ENCODE results near the gene CMSS1. TPM values are rescaled to one million over a fixed set of nuclear protein-coding genes. Genes with fewer than 3 reads are reported as not detected.

CMSS1 gene
- total RNA-seq, 2 experiments from 2014 or later: 95.8 to 106 TPM

DNA sequence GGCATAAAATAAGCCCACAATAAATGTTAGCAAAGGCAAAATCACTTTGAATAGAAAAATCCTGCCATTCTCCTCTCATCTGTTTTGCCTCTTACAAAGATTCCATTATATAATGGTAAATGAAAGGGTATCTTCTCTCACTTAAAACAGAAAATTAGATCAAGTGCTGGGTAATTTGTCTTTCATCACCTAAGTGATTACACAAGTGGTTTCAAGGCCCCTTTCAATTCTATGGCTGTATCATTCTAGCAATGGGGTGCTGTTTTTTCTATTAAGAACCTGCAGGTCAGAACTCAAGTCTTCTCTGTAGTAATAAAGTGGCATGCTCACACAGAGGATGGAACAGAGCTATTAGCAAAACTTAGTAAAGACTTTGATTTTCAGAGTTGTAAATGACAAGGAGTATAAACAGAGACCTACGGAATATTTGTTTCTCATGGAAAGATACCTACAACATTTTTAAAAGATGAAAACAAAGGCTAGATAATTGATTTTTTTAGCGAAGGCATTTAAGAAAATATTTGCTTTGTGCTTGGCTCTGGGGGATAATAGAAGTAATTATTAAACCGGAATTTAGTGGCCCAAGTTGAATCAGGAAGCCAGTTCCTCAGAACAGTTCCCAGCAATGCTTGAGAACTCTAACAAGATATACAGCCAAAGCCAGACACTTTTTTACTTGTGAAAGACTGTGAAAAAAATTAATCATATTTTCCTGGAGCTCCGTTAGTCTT, 137.4 kb downstream of the CMSS1 start:
- CTCF ChIA-PET: no interaction called here
- H3K27me3 Mint-ChIP-seq (ENCODE audit: low read depth): no peaks in the 10 kb centered on the region
- peaks cover 2% of the 10 kb centered on the region for H3K4me1 Mint-ChIP-seq (ENCODE audit: low read depth)
- no peak for DNase-seq
- H3K9me3 Mint-ChIP-seq: no peaks in the 10 kb centered on the region
- H3K36me3 Mint-ChIP-seq (ENCODE audit: low read depth): peaks cover 3% of the 10 kb centered on the region
- no peak overlapping the region for H3K4me3 Mint-ChIP-seq
- no peak overlapping the region for H3K27ac Mint-ChIP-seq
- intact Hi-C loops (cut with micrococcal nuclease): no loop called here

DNA sequence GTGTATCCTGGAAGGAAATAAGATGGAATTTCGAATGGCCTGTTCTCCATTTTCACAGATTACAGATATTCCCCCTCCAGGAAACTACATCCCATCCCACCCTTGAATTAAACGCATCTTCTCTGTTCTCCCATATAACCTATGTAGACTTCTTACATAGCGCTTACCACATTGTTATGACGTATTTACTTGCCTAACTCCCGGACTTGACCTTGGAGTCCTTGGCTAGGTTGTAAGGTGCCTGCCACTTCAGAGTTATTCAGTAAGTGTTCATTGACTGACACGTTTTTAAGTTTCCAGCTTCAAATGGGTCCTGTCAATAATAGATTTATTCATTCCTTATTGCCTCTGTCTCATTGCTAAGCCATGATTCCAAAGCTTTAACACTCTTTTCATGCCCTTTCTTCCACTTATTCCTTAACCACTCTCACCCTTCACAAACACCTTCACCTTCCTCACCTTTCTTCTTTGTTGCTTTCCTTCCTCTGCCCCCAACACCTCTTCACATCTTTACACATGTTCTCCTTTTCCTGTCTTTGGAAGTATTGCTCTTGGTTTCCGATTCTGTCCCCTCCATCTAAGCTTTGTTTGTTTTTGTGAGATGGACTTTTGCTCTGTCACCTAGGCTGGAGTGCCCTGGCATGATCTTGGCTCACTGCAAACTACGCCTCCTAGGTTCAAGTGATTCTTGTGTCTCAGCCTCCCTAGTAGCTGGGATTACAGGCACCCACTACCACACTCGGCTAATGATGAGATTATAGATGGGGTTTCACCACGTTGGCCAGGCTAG, 138.3 kb downstream of the CMSS1 start:
- H3K36me3 Mint-ChIP-seq (ENCODE audit: low read depth): no peaks in the 10 kb centered on the region
- CTCF ChIA-PET: no interaction called here
- no peak overlapping the region for H3K4me3 Mint-ChIP-seq
- intact Hi-C loops (cut with micrococcal nuclease): no loop called here
- peaks cover 2% of the 10 kb centered on the region for H3K4me1 Mint-ChIP-seq (ENCODE audit: low read depth)
- no peak for DNase-seq
- no peaks in the 10 kb centered on the region for H3K9me3 Mint-ChIP-seq
- H3K27me3 Mint-ChIP-seq (ENCODE audit: low read depth): no peaks in the 10 kb centered on the region
- no peak overlapping the region for H3K27ac Mint-ChIP-seq

DNA sequence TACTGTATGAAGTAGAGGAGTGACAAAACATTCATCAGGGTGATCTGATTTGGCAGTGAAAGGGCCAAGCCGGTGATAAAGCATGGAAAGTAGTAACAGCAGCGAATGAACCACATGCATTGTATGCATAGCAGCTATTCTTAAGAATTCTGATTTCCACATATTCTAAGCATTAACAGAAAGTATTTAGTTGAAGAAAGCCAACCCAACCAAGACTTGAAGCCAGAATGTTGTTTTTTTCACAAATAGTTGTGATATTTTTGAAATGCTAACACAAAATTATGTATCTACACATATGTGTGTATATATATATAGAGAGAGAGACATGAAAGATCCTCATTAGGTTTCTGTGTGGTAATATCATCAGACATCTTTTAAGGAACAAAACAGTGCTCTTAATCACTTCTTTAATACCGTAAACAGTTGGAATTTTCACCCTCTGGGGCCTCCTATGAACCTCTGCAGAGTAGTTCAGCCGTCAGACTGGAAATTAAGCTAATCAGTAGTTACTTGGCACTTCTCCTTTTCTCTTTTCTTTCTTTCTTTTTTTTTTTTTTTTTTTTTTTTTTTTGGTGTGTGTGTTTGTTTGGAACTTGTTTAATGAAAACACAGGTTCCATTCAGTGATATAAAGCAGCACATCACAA, 139.6 kb downstream of the CMSS1 start:
- Mint-ChIP-seq H3K27ac (no peak overlapping the region), H3K4me3 (no peak overlapping the region), H3K4me1 (ENCODE audit: low read depth) (peaks cover 2% of the 10 kb centered on the region), H3K27me3 (ENCODE audit: low read depth) (no peaks in the 10 kb centered on the region), H3K36me3 (ENCODE audit: low read depth) (peaks cover 2% of the 10 kb centered on the region), H3K9me3 (no peaks in the 10 kb centered on the region)
- CTCF ChIA-PET: no interaction called here
- DNase-seq: no peak
- intact Hi-C loops (cut with micrococcal nuclease): no loop called here

DNA sequence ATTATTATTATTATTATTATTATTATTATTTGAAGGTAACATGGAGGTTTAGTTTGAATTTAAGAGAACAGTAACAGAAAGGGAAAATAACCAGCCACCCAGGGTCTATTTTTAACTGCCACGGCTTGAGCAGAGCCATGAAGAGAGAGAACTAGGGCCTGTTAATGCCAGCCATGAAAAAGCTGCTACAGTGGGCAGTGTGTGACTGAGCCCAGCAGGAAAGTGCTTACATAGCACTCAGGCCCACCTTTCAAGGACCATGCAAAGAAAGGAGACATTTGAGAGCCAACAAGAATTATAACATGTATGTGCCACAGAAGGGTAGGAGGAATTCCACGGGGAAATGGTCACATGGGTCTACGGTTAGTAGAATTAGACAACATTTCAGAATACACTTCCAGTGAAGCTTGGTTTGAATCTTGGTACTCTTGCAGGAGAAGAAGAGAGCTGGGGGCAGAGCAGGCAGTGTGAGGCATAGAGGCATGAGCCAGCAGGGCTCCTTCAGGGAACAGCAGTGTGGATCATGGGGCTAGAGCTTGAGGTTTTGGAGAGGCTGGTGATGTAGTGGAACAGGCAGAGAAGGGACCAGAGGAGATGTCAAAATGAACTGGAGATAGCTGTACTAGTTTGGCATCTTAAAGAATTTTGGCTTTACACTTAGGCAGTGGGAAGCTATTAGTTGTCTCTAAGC, 140.7 kb downstream of the CMSS1 start:
- CTCF ChIA-PET: no interaction called here
- peaks cover 5% of the 10 kb centered on the region for H3K36me3 Mint-ChIP-seq (ENCODE audit: low read depth)
- H3K4me3 Mint-ChIP-seq: no peak overlapping the region
- no peak overlapping the region for H3K27ac Mint-ChIP-seq
- no peak for DNase-seq
- H3K9me3 Mint-ChIP-seq: no peaks in the 10 kb centered on the region
- H3K27me3 Mint-ChIP-seq (ENCODE audit: low read depth): no peaks in the 10 kb centered on the region
- intact Hi-C loops (cut with micrococcal nuclease): no loop called here
- H3K4me1 Mint-ChIP-seq (ENCODE audit: low read depth): peaks cover 2% of the 10 kb centered on the region

DNA sequence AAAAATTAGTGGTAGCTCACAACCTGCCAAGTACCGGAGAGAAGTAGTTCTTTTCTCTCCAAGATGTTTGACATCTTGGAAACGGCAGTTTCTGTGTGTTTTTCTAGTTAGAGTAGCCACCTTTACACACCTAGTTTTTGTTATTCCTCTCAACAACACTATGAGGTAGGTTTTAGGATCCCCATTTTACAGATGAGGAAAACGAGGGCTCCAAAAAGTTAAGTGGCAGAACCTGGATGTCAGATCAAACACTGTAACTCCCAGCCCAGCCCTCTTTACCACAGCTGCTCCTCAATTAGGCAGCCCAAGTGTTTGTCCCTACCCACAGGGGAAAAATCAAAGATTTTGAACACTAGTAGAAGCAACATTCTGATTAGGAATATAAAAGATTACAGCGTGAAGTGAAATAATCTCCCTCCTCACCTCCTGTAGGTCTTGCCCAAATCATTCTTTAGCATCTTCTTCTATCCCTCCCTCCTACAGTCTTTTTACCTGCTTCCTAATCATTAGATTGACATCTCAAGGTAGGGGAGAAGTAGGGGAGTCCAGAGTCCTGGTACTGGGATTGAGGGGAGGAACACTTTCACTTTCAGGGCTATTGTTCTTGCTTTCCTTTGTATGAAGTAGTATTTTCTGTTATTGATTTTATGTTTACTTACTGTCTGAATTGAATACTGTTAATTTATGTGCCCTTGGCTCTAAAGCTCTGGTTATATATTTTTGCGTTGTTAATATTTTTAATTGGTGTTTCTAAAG, 142.6 kb downstream of the CMSS1 start:
- intact Hi-C loops (cut with micrococcal nuclease): no loop called here
- Mint-ChIP-seq H3K4me3 (no peak overlapping the region), H3K9me3 (no peaks in the 10 kb centered on the region), H3K4me1 (ENCODE audit: low read depth) (peaks cover 5% of the 10 kb centered on the region), H3K27me3 (ENCODE audit: low read depth) (no peaks in the 10 kb centered on the region), H3K36me3 (ENCODE audit: low read depth) (peaks cover 5% of the 10 kb centered on the region), H3K27ac (no peak overlapping the region)
- CTCF ChIA-PET: no interaction called here
- DNase-seq: no peak

DNA sequence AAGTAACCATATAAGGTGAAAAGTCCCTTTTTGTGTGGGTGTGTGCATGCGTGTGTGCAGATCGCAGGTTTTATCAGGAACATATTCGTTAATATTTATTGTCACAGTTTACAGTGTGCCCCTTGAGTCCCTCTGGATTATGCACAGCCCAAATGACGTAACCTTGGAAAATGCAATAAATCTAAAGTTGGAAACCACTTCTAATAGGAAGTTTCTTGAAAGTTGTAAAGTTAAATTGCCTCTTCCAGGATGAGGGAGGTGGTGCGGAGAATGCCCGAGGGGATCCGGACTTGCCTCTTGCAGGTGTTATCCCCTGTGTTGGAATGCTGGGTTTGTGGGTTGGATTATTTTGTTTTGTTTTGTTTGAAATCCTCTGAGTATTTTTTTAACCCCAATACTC, 143.3 kb downstream of the CMSS1 start:
- CTCF ChIA-PET: no interaction called here
- H3K9me3 Mint-ChIP-seq: no peaks in the 10 kb centered on the region
- intact Hi-C loops (cut with micrococcal nuclease): no loop called here
- no peaks in the 10 kb centered on the region for H3K27me3 Mint-ChIP-seq (ENCODE audit: low read depth)
- H3K4me3 Mint-ChIP-seq: no peak overlapping the region
- peaks cover 5% of the 10 kb centered on the region for H3K36me3 Mint-ChIP-seq (ENCODE audit: low read depth)
- no peak for DNase-seq
- no peak overlapping the region for H3K27ac Mint-ChIP-seq
- peaks cover 5% of the 10 kb centered on the region for H3K4me1 Mint-ChIP-seq (ENCODE audit: low read depth)

DNA sequence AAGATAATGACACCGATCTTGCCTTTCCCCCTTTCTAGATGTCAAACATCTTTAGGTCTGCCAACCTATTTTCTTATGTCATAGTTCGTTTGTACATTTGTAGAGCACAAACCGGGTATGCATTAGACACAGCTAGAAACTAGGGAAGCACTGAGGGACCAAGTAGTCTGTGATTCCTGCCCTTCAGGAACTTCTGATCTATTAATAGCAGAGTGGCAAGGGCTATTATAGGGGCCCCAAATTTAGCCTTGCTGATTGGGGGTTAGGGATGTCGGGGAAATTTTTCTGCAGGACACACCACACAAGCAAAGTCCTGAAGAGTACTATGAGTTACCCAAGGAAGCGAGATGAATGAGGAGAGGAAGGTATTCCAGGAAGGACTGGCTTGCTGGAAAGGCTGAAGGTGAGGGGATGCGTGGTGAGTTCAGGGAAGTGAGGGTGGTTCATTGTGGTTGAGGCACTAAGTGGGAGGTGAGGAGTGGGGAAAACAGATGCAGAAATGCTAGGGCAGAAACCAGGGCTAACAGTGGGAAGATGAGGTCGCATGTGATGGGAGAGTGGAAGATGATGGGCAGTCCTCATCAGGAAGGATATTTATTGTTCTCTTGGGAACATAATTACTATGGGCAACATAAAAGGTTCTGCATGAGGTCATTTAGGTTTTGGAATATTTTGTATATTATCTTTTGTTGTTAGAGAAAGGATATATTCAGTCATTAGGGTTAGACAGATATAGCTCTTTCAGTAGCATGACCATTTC, 144.3 kb downstream of the CMSS1 start:
- no peaks in the 10 kb centered on the region for H3K9me3 Mint-ChIP-seq
- no peak overlapping the region for H3K4me3 Mint-ChIP-seq
- CTCF ChIA-PET: interaction anchor here (0.5 kb wide), 1 partner anchor 40 kb away, joined by 3 read pairs; no protein-coding TSS in a partner anchor
- no peak for DNase-seq
- no peak overlapping the region for H3K27ac Mint-ChIP-seq
- peaks cover 10% of the 10 kb centered on the region for H3K36me3 Mint-ChIP-seq (ENCODE audit: low read depth)
- intact Hi-C loops (cut with micrococcal nuclease): no loop called here
- peaks cover 3% of the 10 kb centered on the region for H3K4me1 Mint-ChIP-seq (ENCODE audit: low read depth)
- H3K27me3 Mint-ChIP-seq (ENCODE audit: low read depth): no peaks in the 10 kb centered on the region

DNA sequence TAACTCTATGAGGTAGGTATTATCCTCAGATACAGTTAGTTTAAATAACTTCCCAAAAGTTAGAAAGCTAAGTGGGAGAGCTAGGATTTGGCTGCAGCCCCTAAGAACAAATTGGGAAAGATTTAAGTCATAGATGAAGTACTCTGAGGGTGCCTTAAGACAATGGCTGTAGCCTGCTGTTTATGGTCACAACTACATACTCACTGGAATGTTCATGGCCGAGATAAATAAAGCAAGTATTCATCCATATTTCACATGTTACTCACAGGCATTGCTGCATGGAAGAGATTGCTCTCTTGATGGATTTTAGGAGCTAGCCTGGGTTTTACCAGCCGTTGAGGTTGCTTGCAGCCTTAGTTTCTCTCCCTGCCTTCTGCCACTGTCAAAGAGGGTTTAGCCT, 145.0 kb downstream of the CMSS1 start:
- Mint-ChIP-seq H3K4me3 (no peak overlapping the region), H3K4me1 (ENCODE audit: low read depth) (peaks cover 3% of the 10 kb centered on the region), H3K27ac (no peak overlapping the region), H3K36me3 (ENCODE audit: low read depth) (peaks cover 11% of the 10 kb centered on the region), H3K27me3 (ENCODE audit: low read depth) (no peaks in the 10 kb centered on the region), H3K9me3 (no peaks in the 10 kb centered on the region)
- intact Hi-C loops (cut with micrococcal nuclease): no loop called here
- no peak for DNase-seq
- CTCF ChIA-PET: no interaction called here

DNA sequence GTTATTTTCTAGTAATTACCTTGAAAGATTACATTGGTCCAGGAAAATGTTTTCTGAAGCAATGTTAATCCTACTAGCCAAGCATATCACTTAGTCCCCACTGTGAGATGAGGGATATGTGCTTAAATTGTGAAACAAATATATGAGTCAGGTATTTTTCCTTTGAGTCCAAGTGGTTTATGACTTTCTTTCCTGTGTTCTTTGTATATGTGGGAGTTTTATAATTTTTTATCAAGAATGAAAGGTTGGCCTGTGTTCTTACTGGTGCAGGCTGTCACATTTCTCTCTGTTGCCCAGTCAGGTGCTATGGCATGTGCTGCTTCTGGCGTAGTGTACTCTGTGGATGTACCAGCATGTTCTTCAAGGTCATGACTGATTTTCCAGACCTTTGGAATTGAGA, 147.4 kb downstream of the CMSS1 start:
- no peaks in the 10 kb centered on the region for H3K27me3 Mint-ChIP-seq (ENCODE audit: low read depth)
- peaks cover 14% of the 10 kb centered on the region for H3K36me3 Mint-ChIP-seq (ENCODE audit: low read depth)
- intact Hi-C loops (cut with micrococcal nuclease): no loop called here
- H3K9me3 Mint-ChIP-seq: no peaks in the 10 kb centered on the region
- peaks cover 19% of the 10 kb centered on the region for H3K4me1 Mint-ChIP-seq (ENCODE audit: low read depth)
- no peak for DNase-seq
- H3K27ac Mint-ChIP-seq: no peak overlapping the region
- CTCF ChIA-PET: no interaction called here
- no peak overlapping the region for H3K4me3 Mint-ChIP-seq

DNA sequence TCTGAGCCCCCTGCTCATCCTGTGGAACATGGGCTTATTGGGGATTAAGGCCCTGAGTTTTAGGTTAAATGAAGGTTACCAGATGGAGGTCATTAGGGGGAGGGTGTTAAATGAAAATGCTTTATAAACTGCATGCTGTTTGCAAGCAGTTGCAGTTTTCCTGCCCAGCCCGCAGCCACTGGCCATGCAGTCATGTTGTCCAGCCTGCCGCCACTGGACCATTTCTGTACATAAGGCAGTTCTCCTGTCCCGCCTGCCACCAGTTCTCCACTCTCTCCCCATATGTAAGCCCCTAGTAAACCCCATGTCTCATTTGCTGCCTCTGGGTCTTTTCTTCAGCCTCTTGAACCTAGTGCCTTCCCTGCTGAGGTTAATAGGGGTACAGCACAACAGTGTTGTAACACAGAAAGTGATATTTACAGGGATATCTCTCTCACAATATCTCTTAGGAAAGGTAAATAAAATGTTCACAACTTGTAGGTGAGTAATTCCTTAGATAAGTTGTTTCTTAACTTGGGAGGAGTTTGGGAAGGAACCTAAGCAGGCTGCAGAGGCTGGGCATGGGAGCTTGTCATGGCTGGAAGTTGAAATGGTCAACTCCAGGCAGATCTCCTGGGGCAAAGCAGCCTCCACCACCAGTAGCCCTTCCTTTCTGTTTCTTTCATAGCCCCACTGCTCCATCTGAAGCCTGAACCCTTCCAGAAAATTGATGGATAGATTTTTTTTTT, 148.2 kb downstream of the CMSS1 start:
- Mint-ChIP-seq H3K9me3 (no peaks in the 10 kb centered on the region), H3K4me3 (no peak overlapping the region), H3K4me1 (ENCODE audit: low read depth) (peaks cover 23% of the 10 kb centered on the region), H3K27me3 (ENCODE audit: low read depth) (no peaks in the 10 kb centered on the region), H3K27ac (no peak overlapping the region), H3K36me3 (ENCODE audit: low read depth) (peaks cover 14% of the 10 kb centered on the region)
- no peak for DNase-seq
- intact Hi-C loops (cut with micrococcal nuclease): no loop called here
- CTCF ChIA-PET: no interaction called here

All from activated naive CD4-positive, alpha-beta T cell treated with anti-CD3 and anti-CD28 coated beads for 36 hours (primary cell).